Measurements from ENCODE around the gene PRCP.

DNA sequence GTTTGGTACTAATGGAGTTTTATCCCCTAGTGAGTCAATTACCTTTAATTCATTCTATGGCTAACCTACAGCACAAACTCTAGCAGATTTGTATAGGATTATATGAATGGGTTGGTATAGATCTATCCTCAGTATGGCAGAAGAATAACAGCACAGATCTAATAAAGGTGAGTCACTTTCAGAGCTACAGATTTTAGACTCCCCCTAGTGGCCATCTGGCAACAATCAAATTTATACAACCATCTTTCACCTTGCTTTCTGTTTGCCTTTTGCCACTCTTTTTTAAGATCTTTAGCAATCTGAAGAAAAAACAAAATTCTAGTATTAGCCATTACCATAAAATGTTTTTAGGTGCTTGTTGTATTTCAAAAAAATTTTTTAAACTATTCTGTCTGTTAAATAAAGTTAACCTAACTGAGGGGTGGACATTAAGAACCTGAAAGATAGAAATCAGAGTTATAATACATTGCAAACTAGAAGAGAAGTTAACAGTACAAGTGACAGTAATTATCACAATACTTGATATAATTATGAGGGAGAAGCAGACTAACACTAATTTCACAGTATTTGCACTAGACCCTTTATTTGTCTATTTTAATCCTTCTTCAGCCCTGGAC is 27.1 kb upstream of the PRCP start:
- TF ChIP-seq, protein P1, sequence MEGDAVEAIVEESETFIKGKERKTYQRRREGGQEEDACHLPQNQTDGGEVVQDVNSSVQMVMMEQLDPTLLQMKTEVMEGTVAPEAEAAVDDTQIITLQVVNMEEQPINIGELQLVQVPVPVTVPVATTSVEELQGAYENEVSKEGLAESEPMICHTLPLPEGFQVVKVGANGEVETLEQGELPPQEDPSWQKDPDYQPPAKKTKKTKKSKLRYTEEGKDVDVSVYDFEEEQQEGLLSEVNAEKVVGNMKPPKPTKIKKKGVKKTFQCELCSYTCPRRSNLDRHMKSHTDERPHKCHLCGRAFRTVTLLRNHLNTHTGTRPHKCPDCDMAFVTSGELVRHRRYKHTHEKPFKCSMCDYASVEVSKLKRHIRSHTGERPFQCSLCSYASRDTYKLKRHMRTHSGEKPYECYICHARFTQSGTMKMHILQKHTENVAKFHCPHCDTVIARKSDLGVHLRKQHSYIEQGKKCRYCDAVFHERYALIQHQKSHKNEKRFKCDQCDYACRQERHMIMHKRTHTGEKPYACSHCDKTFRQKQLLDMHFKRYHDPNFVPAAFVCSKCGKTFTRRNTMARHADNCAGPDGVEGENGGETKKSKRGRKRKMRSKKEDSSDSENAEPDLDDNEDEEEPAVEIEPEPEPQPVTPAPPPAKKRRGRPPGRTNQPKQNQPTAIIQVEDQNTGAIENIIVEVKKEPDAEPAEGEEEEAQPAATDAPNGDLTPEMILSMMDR (IDR thresholded peaks at IDR 0.05), result peak; percentile 64 to 88 (median 67)
- TF ChIP-seq POLR2A (IDR thresholded peaks at IDR 0.05) (no peak), POLR2AphosphoS5 (IDR thresholded peaks at IDR 0.05) (no peak)

Data from breast epithelium (tissue), 3 donors.